Naive B cell (primary cell): ENCODE data around the gene EDIL3. TPM values are rescaled to one million over a fixed set of nuclear protein-coding genes. Genes with fewer than 3 reads are reported as not detected.
"Not testable (repeated sequence)": the region's sequence is repeated elsewhere in the genome, so short reads cannot be mapped to it uniquely, and the experiment has no call there.

Source experiments
- ATAC-seq, 2 donors: fragments of 150-1000 bp; cut with Tn5 transposase; 2 replicates each; pipeline ENCODE4 v1.10.0; 2021; ENCODE audit warnings: low read depth in 2 of 2, mild to moderate bottlenecking in 2 of 2, moderate library complexity in 2 of 2
- DNase-seq: peaks from one replicate; pipeline ENCODE4 v3.0.0; 2022
- H3K27ac Mint-ChIP-seq, 6 donors: one replicate each; pipeline ENCODE4 v1.8.0; 2020 to 2022; ENCODE audit warnings: mild to moderate bottlenecking in 6 of 6, mixed read lengths in 6 of 6, moderate library complexity in 5 of 6, inconsistent platforms in 2 of 6
- H3K27me3 Mint-ChIP-seq, 3 donors: one replicate each; pipeline ENCODE4 v1.8.0; 2021 to 2022; ENCODE audit warnings: mixed read lengths in 3 of 3, mild to moderate bottlenecking in 1 of 3
- H3K36me3 Mint-ChIP-seq, 2 donors: one replicate each; pipeline ENCODE4 v1.8.0; 2020 to 2022; ENCODE audit warnings: mixed read lengths in 2 of 2, inconsistent platforms in 1 of 2, mild to moderate bottlenecking in 1 of 2
- H3K4me1 Mint-ChIP-seq, 3 donors: one replicate each; pipeline ENCODE4 v1.8.0; 2020 to 2022; ENCODE audit warnings: mixed read lengths in 3 of 3, inconsistent platforms in 1 of 3, mild to moderate bottlenecking in 1 of 3, moderate library complexity in 1 of 3
- H3K4me3 Mint-ChIP-seq, 8 donors: one replicate each; pipeline ENCODE4 v1.8.0; 2020 to 2022; ENCODE audit warnings: mild to moderate bottlenecking in 8 of 8, mixed read lengths in 8 of 8, moderate library complexity in 8 of 8, inconsistent platforms in 2 of 8
- H3K9me3 Mint-ChIP-seq, 7 donors: one replicate each; pipeline ENCODE4 v1.8.0; 2020 to 2022; ENCODE audit warnings: mixed read lengths in 7 of 7, mild to moderate bottlenecking in 5 of 7, inconsistent platforms in 2 of 7, moderate library complexity in 1 of 7
- polyA plus RNA-seq, 6 donors: library from polyadenylated mRNA; unstranded; fragments of 300-500 nt; fragmentation: Illumina TruSeq; gene quantifications; one replicate each; pipeline ENCODE4 v1.2.3, GENCODE V29; 2021; ENCODE audit warnings: low read depth in 6 of 6

EDIL3 gene
- polyA plus RNA-seq, 6 donors from 2014 or later = not detected

- no peaks in the 10 kb centered on the region for H3K27me3 Mint-ChIP-seq
These were observed 315.0 kb downstream of the EDIL3 start for GRCh38 chr5:84069608-84070179.

GRCh38 chr5:84063041-84063440 is 321.6 kb downstream of the EDIL3 start:
- H3K27ac Mint-ChIP-seq = no peak overlapping the region
- no peak overlapping the region for H3K4me3 Mint-ChIP-seq
- ATAC-seq = no peak
- H3K9me3 Mint-ChIP-seq = peaks cover 0 to 4% (median 0%) of the 10 kb centered on the region in 7 donors
- no peak for DNase-seq
- no peaks in the 10 kb centered on the region for H3K4me1 Mint-ChIP-seq
- H3K27me3 Mint-ChIP-seq = no peaks in the 10 kb centered on the region
- H3K36me3 Mint-ChIP-seq = no peaks in the 10 kb centered on the region

More at GRCh38 chr5:84069608-84070179, 315.0 kb downstream of the EDIL3 start:
- no peak for ATAC-seq
- no peak for DNase-seq
- Mint-ChIP-seq H3K4me3 (no peak overlapping the region), H3K9me3 (peaks cover 0 to 6% (median 2%) of the 10 kb centered on the region in 7 donors), H3K27ac (peak overlapping the region in 1 of 6 donors; percentile 86), H3K4me1 (no peaks in the 10 kb centered on the region), H3K36me3 (no peaks in the 10 kb centered on the region)

DNA sequence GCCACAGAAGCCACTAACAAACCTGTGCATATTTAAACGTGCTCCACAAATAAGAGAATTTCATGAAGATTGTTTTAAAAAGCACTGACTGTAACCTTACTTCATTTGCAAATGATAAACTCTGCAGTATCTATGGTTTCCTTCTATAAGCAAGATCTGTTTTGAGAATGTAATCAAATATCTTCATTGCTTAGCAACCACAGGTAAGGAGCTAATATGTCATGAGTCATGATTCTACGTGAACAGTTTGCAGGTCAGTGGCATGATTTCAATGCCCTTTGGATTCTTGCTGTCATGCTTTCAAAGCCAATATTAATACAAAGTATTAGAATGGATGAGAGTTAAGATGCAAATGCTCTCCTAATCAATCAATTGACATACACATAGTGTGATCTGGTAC is 325.0 kb downstream of the EDIL3 start:
- peaks cover 0 to 4% (median 0%) of the 10 kb centered on the region in 7 donors for H3K9me3 Mint-ChIP-seq
- H3K27ac Mint-ChIP-seq = no peak overlapping the region
- no peaks in the 10 kb centered on the region for H3K27me3 Mint-ChIP-seq
- ATAC-seq = no peak
- H3K36me3 Mint-ChIP-seq = no peaks in the 10 kb centered on the region
- no peak for DNase-seq
- no peaks in the 10 kb centered on the region for H3K4me1 Mint-ChIP-seq
- no peak overlapping the region for H3K4me3 Mint-ChIP-seq

DNA sequence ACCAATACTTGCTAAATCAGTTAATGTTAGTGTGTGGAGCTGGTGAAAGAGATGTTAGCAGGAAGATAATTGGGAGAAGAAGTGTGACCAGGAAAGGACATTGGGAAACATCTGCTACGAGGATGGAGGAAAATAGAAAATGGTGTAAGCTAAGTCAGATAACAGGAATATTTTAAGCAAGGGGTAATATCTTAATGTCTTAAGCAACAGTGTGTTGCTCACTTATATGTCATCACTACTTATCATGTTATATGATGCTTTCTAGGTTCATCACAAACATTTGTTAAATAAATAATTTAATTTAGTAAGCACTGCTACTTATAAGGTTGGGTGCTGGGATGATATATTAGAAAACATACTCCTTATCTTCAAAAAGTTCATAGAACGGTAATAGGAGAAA is 326.1 kb downstream of the EDIL3 start:
- ATAC-seq (no peak), DNase-seq (no peak)
- Mint-ChIP-seq H3K4me3 (no peak overlapping the region), H3K9me3 (peaks cover 0 to 4% (median 0%) of the 10 kb centered on the region in 7 donors), H3K27me3 (no peaks in the 10 kb centered on the region), H3K4me1 (no peaks in the 10 kb centered on the region), H3K27ac (no peak overlapping the region), H3K36me3 (no peaks in the 10 kb centered on the region)

GRCh38 chr5:84057211-84057610 is 327.5 kb downstream of the EDIL3 start:
- H3K4me3 Mint-ChIP-seq = no peak overlapping the region
- no peaks in the 10 kb centered on the region for H3K27me3 Mint-ChIP-seq
- no peak overlapping the region for H3K27ac Mint-ChIP-seq
- H3K36me3 Mint-ChIP-seq = no peaks in the 10 kb centered on the region
- H3K9me3 Mint-ChIP-seq = peaks cover 0 to 4% (median 2%) of the 10 kb centered on the region in 7 donors
- ATAC-seq (no peak), DNase-seq (no peak)
- no peaks in the 10 kb centered on the region for H3K4me1 Mint-ChIP-seq

DNA sequence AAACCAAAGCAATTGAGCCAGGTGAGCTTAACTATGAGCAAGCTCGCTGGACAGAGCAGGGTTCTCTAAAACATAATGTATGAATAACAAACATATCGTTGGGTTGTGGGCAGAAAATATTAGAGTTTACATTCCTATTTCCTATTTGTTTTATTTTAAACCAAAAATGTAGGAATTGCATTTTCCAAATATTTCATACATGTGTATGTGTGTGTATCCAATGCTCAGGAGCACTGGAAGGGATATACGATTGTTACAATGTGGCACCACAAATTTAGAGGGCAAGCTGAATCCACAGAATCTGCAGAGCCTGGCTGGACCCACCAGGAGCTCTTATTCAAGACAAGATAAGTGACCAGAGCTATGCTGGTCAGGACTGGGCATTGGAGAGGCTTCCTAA is 338.7 kb downstream of the EDIL3 start:
- no peaks in the 10 kb centered on the region for H3K36me3 Mint-ChIP-seq
- ATAC-seq (no peak), DNase-seq (no peak)
- peaks cover 0 to 3% (median 2%) of the 10 kb centered on the region in 7 donors for H3K9me3 Mint-ChIP-seq
- no peaks in the 10 kb centered on the region for H3K4me1 Mint-ChIP-seq
- no peak overlapping the region for H3K27ac Mint-ChIP-seq
- H3K27me3 Mint-ChIP-seq = no peaks in the 10 kb centered on the region
- no peak overlapping the region for H3K4me3 Mint-ChIP-seq

- no peak overlapping the region for H3K4me3 Mint-ChIP-seq
- DNase-seq (no peak), ATAC-seq (no peak)
- H3K27me3 Mint-ChIP-seq = no peaks in the 10 kb centered on the region
- no peak overlapping the region for H3K27ac Mint-ChIP-seq
- H3K4me1 Mint-ChIP-seq = no peaks in the 10 kb centered on the region
- no peaks in the 10 kb centered on the region for H3K36me3 Mint-ChIP-seq
- H3K9me3 Mint-ChIP-seq = peaks cover 0 to 3% (median 0%) of the 10 kb centered on the region in 7 donors
These were observed 347.8 kb downstream of the EDIL3 start for GRCh38 chr5:84036842-84037241.

DNA sequence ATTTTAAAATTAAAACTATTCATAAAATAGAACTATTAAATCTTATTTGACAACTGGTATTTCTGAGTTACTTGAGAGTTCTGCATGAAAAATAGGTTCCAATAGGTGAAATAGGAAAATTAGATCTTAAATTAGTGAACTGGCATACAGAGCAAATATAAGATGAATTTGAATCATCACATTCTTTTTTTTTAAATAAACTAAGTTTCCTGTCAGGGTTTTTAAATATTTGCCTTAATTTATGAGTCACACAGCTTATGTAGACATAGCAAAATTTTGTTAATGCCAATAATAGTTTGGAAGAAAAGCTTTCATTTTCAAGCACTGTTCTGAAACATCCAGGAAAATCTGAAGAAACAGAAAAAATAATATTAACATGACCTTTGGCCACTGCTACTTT is 352.4 kb downstream of the EDIL3 start:
- H3K27ac Mint-ChIP-seq = no peak overlapping the region
- no peaks in the 10 kb centered on the region for H3K36me3 Mint-ChIP-seq
- H3K9me3 Mint-ChIP-seq = peaks cover 0 to 9% (median 2%) of the 10 kb centered on the region in 7 donors
- H3K4me1 Mint-ChIP-seq = no peaks in the 10 kb centered on the region
- DNase-seq (no peak), ATAC-seq (no peak)
- H3K4me3 Mint-ChIP-seq = no peak overlapping the region
- no peaks in the 10 kb centered on the region for H3K27me3 Mint-ChIP-seq

GRCh38 chr5:84028093-84028492 is 356.6 kb downstream of the EDIL3 start:
- Mint-ChIP-seq H3K36me3 (no peaks in the 10 kb centered on the region), H3K4me1 (no peaks in the 10 kb centered on the region), H3K27me3 (no peaks in the 10 kb centered on the region), H3K27ac (no peak overlapping the region), H3K9me3 (peaks cover 0 to 9% (median 0%) of the 10 kb centered on the region in 7 donors), H3K4me3 (no peak overlapping the region)
- no peak for ATAC-seq
- no peak for DNase-seq

GRCh38 chr5:84018521-84018920 is 366.2 kb downstream of the EDIL3 start:
- not testable (repeated sequence) for H3K4me3 Mint-ChIP-seq, H3K27ac Mint-ChIP-seq, H3K36me3 Mint-ChIP-seq, H3K9me3 Mint-ChIP-seq, ATAC-seq, H3K27me3 Mint-ChIP-seq, DNase-seq, H3K4me1 Mint-ChIP-seq

DNA sequence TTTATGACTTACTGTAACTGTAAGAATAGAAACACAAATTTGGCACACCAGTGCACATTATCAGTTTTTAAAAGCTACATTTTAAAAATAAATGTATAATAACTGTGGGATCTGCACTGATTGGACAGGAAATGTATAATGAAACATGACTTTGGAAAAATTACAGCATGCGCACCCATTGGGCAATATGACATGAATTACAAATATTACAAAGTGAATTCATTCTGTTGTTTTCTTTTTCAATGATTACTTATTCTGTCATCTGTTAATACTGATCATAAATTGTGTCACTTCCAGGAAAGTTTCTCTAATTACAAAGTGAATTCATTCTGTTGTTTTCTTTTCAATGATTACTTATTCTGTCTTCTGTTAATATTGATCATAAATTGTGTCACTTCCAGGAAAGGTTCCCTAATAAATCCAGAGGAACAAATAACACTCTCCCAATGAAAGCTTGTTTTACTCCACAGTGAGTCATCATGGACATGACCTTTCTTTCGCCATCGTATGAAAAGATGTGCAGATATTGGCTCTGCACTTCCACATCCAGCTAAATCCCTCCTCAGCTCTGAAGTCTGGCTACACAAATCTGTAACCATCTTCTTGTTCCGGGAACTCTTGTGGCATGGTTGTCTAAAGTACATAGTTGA is 367.0 kb downstream of the EDIL3 start:
- ATAC-seq (no peak), DNase-seq (no peak)
- Mint-ChIP-seq H3K36me3 (no peaks in the 10 kb centered on the region), H3K4me3 (no peak overlapping the region), H3K4me1 (no peaks in the 10 kb centered on the region), H3K9me3 (peaks cover 0 to 8% (median 0%) of the 10 kb centered on the region in 7 donors), H3K27ac (no peak overlapping the region), H3K27me3 (no peaks in the 10 kb centered on the region)

GRCh38 chr5:84016085-84016484 is 368.6 kb downstream of the EDIL3 start:
- Mint-ChIP-seq H3K36me3 (no peaks in the 10 kb centered on the region), H3K9me3 (peaks cover 0 to 9% (median 0%) of the 10 kb centered on the region in 7 donors), H3K27me3 (no peaks in the 10 kb centered on the region), H3K4me3 (no peak overlapping the region), H3K27ac (no peak overlapping the region), H3K4me1 (no peaks in the 10 kb centered on the region)
- ATAC-seq (no peak), DNase-seq (no peak)

DNA sequence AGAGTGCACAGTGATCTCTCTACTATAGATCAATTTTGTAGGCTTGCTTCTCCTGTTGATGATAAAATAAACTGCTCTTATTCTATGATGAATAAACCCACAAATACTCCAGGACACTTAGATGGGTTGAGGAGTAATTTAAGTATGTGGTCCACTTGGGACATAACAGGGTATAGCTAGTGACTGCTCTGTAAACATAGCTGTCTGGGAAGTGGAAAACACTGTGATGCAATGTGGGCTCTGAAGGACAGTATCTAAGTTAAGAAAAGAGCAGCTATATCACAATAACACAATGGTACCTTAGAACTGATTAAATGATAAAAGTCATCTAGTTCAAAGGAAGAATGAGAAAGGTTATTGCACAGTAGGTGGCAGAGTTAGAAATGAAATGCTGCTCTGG is 369.7 kb downstream of the EDIL3 start:
- DNase-seq (no peak), ATAC-seq (no peak)
- no peak overlapping the region for H3K27ac Mint-ChIP-seq
- no peaks in the 10 kb centered on the region for H3K36me3 Mint-ChIP-seq
- no peak overlapping the region for H3K4me3 Mint-ChIP-seq
- no peaks in the 10 kb centered on the region for H3K4me1 Mint-ChIP-seq
- H3K27me3 Mint-ChIP-seq = no peaks in the 10 kb centered on the region
- peaks cover 0 to 8% (median 0%) of the 10 kb centered on the region in 7 donors for H3K9me3 Mint-ChIP-seq

DNA sequence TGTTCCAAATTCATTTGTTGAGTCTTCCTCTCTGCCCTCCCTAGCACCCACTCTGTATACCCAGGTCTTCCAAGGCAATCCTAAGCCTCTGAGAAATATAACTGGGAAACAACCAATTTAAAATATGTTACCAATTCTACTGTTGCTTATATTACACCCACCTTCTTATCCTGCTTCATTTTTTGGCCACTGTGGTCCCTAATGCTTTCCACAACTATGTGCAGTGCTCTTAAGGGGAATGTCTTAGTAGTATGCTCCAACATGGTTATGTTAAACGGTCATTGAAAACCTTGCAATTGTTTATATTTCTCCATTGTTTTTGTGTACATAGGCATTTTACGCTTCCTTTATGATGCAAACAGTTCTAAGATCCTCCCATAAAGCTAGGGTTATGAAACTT is 390.9 kb downstream of the EDIL3 start:
- Mint-ChIP-seq H3K36me3 (no peaks in the 10 kb centered on the region), H3K4me1 (no peaks in the 10 kb centered on the region), H3K27me3 (no peaks in the 10 kb centered on the region), H3K9me3 (peaks cover 0 to 5% (median 2%) of the 10 kb centered on the region in 7 donors), H3K4me3 (no peak overlapping the region), H3K27ac (no peak overlapping the region)
- DNase-seq (no peak), ATAC-seq (no peak)
